ENCODE results near the gene PDE11A. TPM values are rescaled to one million over a fixed set of nuclear protein-coding genes. Genes with fewer than 3 reads are reported as not detected.

Gene PDE11A
- total RNA-seq, 4 donors from 2014 or later: under 0.01 to 0.58 (median under 0.01) TPM; not detected in 1

DNA sequence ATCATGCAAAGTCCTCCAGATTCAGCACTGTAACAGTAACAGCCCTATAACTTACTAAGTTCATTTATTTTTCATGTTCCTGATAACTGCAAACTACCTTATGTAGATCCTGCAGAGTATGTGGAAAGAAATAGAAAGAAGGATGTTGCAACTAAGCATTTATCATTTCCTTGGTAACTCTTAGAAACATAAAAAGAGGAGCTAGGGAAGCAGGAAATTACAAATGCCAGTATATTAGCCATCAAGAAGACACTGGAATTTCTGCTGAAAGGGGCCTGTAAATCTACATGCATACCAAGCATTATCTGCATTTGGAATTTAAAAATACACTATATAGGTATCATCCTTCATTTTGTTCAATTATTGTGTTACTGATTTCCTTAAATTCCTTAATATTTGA is 66.8 kb downstream of the PDE11A start:
- Histone ChIP-seq H3K27ac (replicated peaks in 1 of 4) (no peak overlapping the region), H3K9me3 (no peaks in the 10 kb centered on the region), H3K4me1 (no peaks in the 10 kb centered on the region), H3K27me3 (no peaks in the 10 kb centered on the region), H3K36me3 (no peaks in the 10 kb centered on the region), H3K4me3 (no peak overlapping the region)
- TF ChIP-seq, protein P1, sequence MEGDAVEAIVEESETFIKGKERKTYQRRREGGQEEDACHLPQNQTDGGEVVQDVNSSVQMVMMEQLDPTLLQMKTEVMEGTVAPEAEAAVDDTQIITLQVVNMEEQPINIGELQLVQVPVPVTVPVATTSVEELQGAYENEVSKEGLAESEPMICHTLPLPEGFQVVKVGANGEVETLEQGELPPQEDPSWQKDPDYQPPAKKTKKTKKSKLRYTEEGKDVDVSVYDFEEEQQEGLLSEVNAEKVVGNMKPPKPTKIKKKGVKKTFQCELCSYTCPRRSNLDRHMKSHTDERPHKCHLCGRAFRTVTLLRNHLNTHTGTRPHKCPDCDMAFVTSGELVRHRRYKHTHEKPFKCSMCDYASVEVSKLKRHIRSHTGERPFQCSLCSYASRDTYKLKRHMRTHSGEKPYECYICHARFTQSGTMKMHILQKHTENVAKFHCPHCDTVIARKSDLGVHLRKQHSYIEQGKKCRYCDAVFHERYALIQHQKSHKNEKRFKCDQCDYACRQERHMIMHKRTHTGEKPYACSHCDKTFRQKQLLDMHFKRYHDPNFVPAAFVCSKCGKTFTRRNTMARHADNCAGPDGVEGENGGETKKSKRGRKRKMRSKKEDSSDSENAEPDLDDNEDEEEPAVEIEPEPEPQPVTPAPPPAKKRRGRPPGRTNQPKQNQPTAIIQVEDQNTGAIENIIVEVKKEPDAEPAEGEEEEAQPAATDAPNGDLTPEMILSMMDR (IDR thresholded peaks at IDR 0.05): no peak
- TF ChIP-seq POLR2AphosphoS5 (IDR thresholded peaks at IDR 0.05) (no peak), POLR2A (IDR thresholded peaks at IDR 0.05; ENCODE audit: low read depth) (no peak), EP300 (IDR thresholded peaks at IDR 0.05) (no peak)
- DNase-seq (ENCODE audit: extremely low spot score): no peak
- intact Hi-C loops (cut with DNase I): no loop called here

DNA sequence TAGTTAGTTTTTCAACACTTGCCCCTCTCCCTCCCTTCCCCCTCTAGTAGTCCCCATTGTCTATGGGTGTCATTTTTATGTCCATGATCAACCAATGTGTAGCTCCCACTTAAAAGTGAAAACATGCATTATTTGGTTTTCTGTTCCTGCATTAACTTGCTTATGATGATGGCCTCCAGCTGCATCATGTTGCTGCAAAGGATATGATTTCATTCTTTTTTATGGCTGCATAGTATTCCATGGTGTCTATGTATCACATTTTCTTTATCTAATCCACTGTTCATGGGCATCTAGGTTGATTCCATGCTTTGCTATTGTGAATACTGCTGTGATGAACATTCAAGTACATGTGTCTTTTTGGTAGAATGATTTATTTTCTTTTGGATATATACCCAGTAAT is 70.5 kb downstream of the PDE11A start:
- Histone ChIP-seq H3K27me3 (no peaks in the 10 kb centered on the region), H3K36me3 (no peaks in the 10 kb centered on the region), H3K27ac (replicated peaks in 1 of 4) (no peak overlapping the region), H3K9me3 (no peaks in the 10 kb centered on the region), H3K4me3 (no peak overlapping the region), H3K4me1 (no peaks in the 10 kb centered on the region)
- no peak for DNase-seq (ENCODE audit: extremely low spot score)
- intact Hi-C loops (cut with DNase I): no loop called here
- TF ChIP-seq POLR2AphosphoS5 (IDR thresholded peaks at IDR 0.05): no peak
- TF ChIP-seq, protein P1 (IDR thresholded peaks at IDR 0.05): no peak
- no peak for TF ChIP-seq POLR2A (IDR thresholded peaks at IDR 0.05; ENCODE audit: low read depth)
- no peak for TF ChIP-seq EP300 (IDR thresholded peaks at IDR 0.05)

DNA sequence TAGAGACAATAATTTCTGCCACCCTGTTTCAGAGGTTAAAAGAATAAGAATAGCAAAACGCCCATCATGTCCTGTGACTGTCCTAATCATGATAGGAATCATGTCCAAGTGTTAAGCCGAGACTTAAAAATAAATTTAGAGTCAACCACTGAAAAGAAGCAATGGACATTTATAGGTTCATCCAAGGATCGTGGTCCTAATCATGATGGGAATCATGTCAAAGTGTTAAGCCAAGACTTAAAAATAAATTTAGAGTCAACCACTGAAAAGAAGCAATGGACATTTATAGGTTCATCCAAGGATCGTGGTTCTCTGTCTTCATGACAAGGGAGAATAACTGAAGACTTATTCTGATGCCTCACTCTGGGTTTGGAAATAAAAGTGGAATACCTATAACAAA is 73.6 kb downstream of the PDE11A start:
- WGBS: 74% methylated on average over 4 of the region's 4 CpGs
- no peaks in the 10 kb centered on the region for H3K27me3 ChIP-seq

DNA sequence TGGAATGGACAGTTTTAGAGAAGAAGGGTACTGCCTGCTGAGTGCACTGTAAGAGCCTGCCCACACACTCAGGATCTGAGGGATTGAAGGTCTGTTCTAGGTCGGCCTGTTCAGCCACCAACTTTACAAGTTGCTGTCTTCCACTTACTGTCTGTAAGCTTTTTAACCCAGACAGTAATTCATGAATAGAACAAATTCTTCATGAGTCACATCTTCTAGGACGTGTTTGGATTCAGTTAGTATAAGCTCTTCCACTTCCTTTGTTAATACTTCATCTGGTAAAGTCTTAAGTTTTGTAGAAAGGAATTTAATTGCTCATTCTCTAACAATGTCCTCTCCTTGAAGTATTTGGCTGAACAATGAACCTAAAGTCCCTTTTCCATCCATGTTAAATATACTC is 74.6 kb downstream of the PDE11A start:
- WGBS: 52% methylated on average over 2 of the region's 2 CpGs
- Histone ChIP-seq H3K4me1 (no peaks in the 10 kb centered on the region), H3K27me3 (no peaks in the 10 kb centered on the region), H3K4me3 (no peak overlapping the region), H3K36me3 (no peaks in the 10 kb centered on the region), H3K27ac (replicated peaks in 1 of 4) (no peak overlapping the region), H3K9me3 (no peaks in the 10 kb centered on the region)
- TF ChIP-seq EP300 (IDR thresholded peaks at IDR 0.05) (no peak), POLR2A (IDR thresholded peaks at IDR 0.05; ENCODE audit: low read depth) (no peak), POLR2AphosphoS5 (IDR thresholded peaks at IDR 0.05) (no peak)
- TF ChIP-seq, protein P1 (IDR thresholded peaks at IDR 0.05): no peak
- DNase-seq (ENCODE audit: extremely low spot score): no peak
- intact Hi-C loops (cut with DNase I): no loop called here

More for the DNA sequence above, 73.6 kb downstream of the PDE11A start:
- Histone ChIP-seq H3K4me3 (no peak overlapping the region), H3K4me1 (no peaks in the 10 kb centered on the region), H3K9me3 (no peaks in the 10 kb centered on the region), H3K36me3 (no peaks in the 10 kb centered on the region), H3K27ac (replicated peaks in 1 of 4) (no peak overlapping the region)
- no peak for TF ChIP-seq POLR2A (IDR thresholded peaks at IDR 0.05; ENCODE audit: low read depth)
- TF ChIP-seq POLR2AphosphoS5 (IDR thresholded peaks at IDR 0.05): no peak
- TF ChIP-seq, protein P1 (IDR thresholded peaks at IDR 0.05): no peak
- no peak for TF ChIP-seq EP300 (IDR thresholded peaks at IDR 0.05)
- intact Hi-C loops (cut with DNase I): no loop called here
- no peak for DNase-seq (ENCODE audit: extremely low spot score)

DNA sequence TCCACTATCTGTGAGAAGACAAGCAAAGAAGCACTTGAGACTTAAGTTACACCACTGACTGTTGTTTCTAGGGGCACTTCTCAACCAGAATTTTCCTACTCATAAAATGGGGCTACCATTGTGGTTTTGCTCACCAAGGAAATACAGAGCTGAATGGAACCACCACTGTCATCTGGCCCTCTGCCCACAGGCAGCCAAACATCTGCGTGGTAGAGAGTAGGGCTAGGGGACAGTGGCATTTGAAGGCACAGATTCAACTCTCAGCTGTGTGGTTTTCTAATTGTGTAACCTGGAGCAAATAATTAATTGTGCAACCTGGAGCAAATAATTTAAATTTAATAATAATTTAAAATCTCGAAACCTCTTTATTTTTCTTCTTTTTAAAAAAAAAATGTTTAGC is 79.6 kb downstream of the PDE11A start:
- no peaks in the 10 kb centered on the region for H3K36me3 ChIP-seq
- no peak overlapping the region for H3K27ac ChIP-seq (replicated peaks in 1 of 4)
- TF ChIP-seq, protein P1 (IDR thresholded peaks at IDR 0.05): no peak
- no peak for TF ChIP-seq EP300 (IDR thresholded peaks at IDR 0.05)
- TF ChIP-seq POLR2AphosphoS5 (IDR thresholded peaks at IDR 0.05): no peak
- TF ChIP-seq POLR2A (IDR thresholded peaks at IDR 0.05; ENCODE audit: low read depth): no peak
- no peak overlapping the region for H3K4me3 ChIP-seq
- no peaks in the 10 kb centered on the region for H3K9me3 ChIP-seq
- DNase-seq (ENCODE audit: extremely low spot score): no peak
- H3K27me3 ChIP-seq: no peaks in the 10 kb centered on the region
- intact Hi-C loops (cut with DNase I): no loop called here
- H3K4me1 ChIP-seq: no peaks in the 10 kb centered on the region
- 86% methylated on average over 2 of the region's 2 CpGs for WGBS
